ENCODE results near the gene EVA1C. TPM values are rescaled to one million over a fixed set of nuclear protein-coding genes. Genes with fewer than 3 reads are reported as not detected.

The EVA1C gene
- total RNA-seq, 1 experiment from 2014 or later: 29.3 TPM

- Histone ChIP-seq H3K9me2 (ENCODE audit: insufficient read depth) (no peaks in the 10 kb centered on the region), H3K27ac (ENCODE audit: low read depth, low read length) (peak overlapping the region; percentile 35; the same call in 1 of the 2 replicates), H4K20me1 (ENCODE audit: insufficient read depth) (no peaks in the 10 kb centered on the region; the same call in 1 of the 2 replicates), H3K4me2 (ENCODE audit: low read length) (peak overlapping the region; percentile 12; the same call in 1 of the 2 replicates), H3K9me3 (ENCODE audit: control insufficient read depth in 1 of 2, insufficient read depth in 1 of 2, low read depth in 1 of 2, low read length in 2 of 2) (no peaks in the 10 kb centered on the region), H3K27me3 (ENCODE audit: insufficient read depth, low read length) (no peaks in the 10 kb centered on the region), H3K4me3 (replicated peaks in 1 of 2; ENCODE audit: low read depth in 1 of 2, low read length in 2 of 2) (no peak overlapping the region), H3K9ac (ENCODE audit: low read length) (no peak overlapping the region), H3K36me3 (ENCODE audit: control insufficient read depth in 1 of 2, insufficient read depth in 2 of 2, low read length in 2 of 2) (peaks cover 53 to 61% of the 10 kb centered on the region in 2 experiments), H3K79me2 (ENCODE audit: insufficient read depth, low read length) (peaks cover 99% of the 10 kb centered on the region), H2AFZ (ENCODE audit: low read depth, low read length, poor library complexity, severe bottlenecking) (no peak overlapping the region), H3K4me1 (ENCODE audit: control insufficient read depth in 1 of 2, insufficient read depth in 2 of 2, low read length in 2 of 2) (peaks cover 19 to 23% of the 10 kb centered on the region in 2 experiments)
- no TSS peak for BruUV-seq (replicated peaks)
- ATAC-seq (peak; percentile 28; the same call in 1 of the 2 replicates), DNase-seq (ENCODE audit: low read depth, low spot score) (no peak)
- ChIA-PET POLR2A (no interaction called here), CTCF (no interaction called here), RAD21 (ENCODE audit: low non-redundant PET in 1 of 2, low total read pairs in 2 of 2, uncharacterized antibody in 2 of 2, unreplicated experiment in 2 of 2) (interaction anchor here in 1 of 2 experiments (1.1 kb wide), 1 partner anchor 219 kb away, joined by 4 read pairs; no protein-coding TSS in a partner anchor)
- TF ChIP-seq ATF3 (IDR thresholded peaks at IDR 0.05): no peak
- no peak for TF ChIP-seq FOSL1 (IDR thresholded peaks at IDR 0.05; ENCODE audit: low read depth)
- TF ChIP-seq REST (IDR thresholded peaks at IDR 0.05; ENCODE audit: low read depth): no peak
- no peak for TF ChIP-seq SRF (IDR thresholded peaks at IDR 0.05; ENCODE audit: low read depth)
- no peak for TF ChIP-seq EGR1 (IDR thresholded peaks at IDR 0.05; ENCODE audit: low read depth)
- TF ChIP-seq CTCF (IDR thresholded peaks at IDR 0.05 in 2 of 3, conservative IDR thresholded peaks at IDR 0.05 in 1 of 3; ENCODE audit: borderline replicate concordance in 1 of 3, insufficient read depth in 1 of 3, low read depth in 2 of 3, low read length in 2 of 3): no peak
- intact Hi-C loops (cut with micrococcal nuclease): no loop called here
These were observed 30.3 kb upstream of the EVA1C start for GRCh38 chr21:32382108-32382644.

Data from HCT116 (cell line).